Glomerular endothelial cell (primary cell): ENCODE data around the gene C11orf21. TPM values are rescaled to one million over a fixed set of nuclear protein-coding genes. Genes with fewer than 3 reads are reported as not detected.

Experiments used
- DNase-seq: peaks from one replicate; pipeline ENCODE4 v3.0.0-alpha.2; 2011; ENCODE audit warnings: low read depth, low spot score; ENCODE audit errors: extremely low read depth
- total RNA-seq: library from RNA; depleted of rRNA; stranded (reverse); fragments of >200 nt; gene quantifications from 2 replicates; pipeline ENCODE4 v1.2.3, GENCODE V29; 2015

The C11orf21 gene
- total RNA-seq, 1 donor from 2014 or later = not detected

DNA sequence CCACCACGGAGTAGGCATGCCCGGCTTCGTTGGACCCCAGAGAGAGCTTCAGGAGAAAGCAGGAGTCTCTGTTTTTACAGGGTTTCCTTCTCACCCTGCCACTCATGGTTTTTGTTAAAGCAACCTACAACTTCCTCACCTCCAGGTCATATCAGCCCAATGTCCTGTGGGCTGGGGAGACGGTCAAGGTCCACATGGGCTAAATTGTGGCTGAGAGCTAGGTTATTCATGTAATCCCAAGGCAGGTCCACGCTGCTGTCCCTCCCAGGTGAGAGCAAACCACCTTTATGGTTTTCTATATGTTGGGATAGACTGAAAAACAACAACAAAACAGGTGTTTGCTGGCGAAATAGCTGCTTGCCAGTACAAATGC lies 19.6 kb upstream of the C11orf21 start:
- DNase-seq = no peak

DNA sequence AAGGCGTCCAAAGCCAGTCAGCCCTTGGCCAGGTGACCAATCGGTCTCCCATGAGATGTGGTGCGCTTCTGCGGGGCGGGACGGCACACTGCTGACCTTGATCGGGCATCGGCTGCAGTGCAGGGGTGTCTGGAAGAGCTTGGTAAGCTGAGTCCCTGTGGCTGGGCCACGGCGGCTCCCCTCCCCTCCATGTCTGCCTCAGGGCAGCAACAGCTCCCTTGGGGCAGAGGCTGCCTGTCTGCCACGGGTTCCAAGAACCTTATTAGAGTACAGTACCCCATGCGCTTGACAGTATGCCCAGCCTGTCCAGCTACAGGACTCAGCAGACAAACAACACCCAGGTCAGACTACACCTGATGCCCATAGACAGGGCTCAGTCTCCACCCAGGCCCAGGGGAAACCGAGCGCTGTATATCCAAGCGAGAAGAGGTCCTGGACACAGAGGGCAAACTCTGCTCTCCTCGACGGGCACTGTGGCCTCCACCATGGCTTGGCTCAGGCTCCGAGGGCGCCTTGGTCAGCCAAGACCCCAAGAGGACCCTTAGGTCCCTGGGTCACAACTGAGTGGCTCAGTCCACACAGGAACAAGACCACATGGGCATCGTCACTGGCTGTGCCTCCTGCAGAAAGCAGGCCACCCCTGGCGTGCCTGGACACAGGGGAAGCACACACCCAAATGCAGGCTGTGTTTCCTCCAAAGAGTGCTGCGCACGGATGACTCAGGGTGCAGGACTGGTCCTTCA lies 19.0 kb upstream of the C11orf21 start:
- DNase-seq = no peak

DNA sequence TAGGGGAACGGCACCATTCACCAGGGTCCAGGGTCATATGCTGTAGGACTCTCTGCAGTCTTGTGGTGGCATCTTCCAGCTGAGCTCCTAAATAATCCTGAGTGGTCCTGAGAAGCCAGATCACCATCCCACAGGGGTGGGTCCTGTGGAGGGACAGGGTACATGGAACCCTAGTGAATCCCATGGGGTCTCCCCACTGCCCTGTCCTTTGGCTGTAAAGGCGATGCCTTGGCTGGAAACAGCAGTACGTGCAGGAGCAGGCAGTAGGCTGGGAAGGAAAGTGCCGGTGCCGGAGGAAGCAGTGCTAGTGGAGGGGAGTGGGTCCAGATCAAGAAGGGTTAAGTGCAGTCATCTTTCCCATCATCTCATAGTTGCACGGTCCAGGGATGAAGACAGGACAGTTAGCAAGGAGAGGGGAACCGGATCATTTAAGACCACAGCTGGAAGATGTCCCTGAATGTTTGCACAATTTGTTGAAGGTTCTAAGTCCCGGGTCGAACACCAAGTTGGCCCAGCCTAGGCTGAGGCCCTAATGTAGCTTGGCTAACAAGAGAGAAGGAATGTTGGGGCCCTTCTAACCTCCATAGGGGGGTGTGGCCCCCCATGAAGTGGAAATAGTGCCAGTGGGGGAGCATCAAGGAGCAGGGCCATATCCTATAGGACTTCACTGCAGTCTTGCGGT lies 18.2 kb upstream of the C11orf21 start:
- DNase-seq = no peak

DNA sequence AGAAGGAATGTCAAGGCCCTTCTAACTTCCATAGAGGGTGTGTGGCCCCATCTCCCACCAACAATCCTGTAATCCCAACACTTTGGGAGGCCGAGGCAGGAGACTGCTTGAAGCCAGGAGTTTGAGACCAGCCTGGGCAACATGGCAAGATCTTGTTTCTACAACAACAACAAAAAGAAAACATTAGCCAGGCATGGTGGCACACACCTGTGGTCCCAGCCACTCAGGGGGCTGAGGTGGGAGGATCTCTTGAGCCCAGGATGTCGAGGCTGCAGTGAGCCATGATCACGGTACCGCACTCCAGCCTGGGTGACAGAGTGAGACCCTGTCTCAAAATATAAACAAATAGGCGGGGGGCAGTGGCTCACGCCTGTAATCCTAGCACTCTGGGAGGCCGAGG lies 17.0 kb upstream of the C11orf21 start:
- DNase-seq = no peak

DNA sequence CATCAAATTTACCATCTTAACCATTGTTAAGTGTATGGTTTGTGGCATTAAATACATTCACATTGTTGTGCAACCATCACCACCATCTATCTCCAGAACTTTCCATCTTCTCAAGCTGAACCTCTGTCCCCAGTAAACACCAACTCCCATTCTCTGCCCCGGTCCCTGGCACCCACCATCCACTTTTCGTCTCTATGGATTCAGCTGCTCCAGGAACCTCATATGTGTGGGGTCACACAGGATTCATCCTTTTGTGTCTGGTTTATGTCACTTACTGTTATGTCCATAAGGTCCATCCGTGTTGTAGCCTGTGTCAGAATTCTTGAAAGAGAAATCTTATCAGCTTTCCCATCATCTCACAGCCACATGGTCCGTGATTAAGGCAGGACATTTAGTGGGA lies 16.4 kb upstream of the C11orf21 start:
- no peak for DNase-seq

DNA sequence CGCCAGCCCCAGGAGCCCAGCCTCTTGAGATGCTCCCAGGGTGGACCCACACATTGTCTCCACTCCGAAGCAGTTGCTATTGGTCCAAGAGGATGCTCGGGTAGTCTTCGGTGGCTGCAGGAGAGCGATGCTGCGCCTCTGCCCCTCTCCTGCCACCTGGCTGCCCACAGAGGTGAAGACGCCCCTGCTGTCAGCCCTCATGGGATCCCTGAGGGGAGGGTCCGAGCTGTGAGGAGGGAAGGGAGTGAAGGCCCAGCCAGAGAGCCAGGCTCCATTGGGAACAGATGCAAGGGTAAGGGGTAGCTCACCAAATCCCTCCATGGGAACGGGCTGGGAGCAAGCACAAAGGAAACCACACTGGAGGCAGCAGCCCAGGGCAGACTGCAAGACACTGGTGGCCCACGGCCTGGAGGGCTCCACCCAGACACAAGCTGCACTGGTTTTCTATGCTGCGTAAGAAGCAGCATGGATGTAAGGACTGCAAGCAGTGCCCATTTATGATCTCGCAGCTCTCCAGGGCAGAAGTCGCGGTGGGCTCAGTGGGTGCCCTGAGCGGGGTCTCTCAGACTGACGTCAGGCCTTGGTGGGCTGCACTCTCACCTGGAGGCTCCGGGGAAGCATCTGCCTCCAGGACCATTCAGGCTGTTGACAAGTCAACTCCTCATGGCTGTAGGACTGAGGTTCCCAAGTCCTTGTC lies 15.8 kb upstream of the C11orf21 start:
- no peak for DNase-seq

DNA sequence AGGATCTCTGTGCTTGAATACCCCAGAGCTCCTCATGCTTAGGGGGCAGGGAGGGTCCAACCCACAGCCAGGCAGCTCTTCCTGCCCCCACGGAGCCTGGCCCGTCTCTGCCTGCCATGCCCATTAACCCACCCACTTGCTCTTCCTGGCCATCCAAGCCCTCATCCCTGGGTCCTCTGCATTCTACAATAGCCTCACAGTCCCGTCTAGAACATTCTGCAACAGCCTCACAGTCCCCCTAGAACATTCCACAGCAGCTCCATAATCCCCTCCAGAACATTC lies 15.2 kb upstream of the C11orf21 start:
- no peak for DNase-seq

DNA sequence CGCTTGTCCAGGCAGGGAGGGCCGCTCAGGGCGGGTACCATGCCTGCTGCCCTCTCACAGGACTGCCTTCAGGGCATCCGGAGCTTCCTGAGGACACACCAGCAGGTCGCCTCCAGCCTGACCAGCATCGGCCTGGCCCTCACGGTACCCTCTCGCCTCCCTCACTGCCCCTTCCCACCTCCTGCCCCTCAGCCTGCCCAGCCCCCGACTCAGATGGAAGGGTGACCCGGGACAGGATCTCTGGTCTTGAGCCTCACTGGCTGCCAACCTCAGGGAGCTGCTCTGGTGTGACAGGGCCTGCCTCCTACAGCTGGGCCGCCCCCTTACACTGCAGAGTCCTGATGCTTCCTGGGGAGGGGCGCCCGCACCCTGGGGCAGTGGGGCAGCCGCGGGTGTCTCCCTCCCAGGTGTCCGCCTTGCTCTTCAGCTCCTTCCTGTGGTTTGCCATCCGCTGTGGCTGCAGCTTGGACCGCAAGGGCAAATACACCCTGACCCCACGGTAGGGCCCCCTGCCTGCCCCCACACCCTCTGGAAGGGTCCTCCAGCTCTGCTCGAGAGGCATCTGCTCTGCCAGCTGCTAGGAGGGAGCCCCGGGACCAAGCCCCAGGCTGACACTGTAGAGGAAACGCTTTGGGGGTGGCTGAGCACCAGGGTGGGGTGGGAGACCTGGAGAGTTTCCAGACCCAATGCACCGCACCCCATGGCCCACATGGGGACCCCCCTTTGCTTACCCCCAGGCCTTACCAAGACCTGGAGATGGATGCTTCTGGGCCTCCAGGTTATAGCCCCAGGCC lies 14.6 kb upstream of the C11orf21 start:
- no peak for DNase-seq

DNA sequence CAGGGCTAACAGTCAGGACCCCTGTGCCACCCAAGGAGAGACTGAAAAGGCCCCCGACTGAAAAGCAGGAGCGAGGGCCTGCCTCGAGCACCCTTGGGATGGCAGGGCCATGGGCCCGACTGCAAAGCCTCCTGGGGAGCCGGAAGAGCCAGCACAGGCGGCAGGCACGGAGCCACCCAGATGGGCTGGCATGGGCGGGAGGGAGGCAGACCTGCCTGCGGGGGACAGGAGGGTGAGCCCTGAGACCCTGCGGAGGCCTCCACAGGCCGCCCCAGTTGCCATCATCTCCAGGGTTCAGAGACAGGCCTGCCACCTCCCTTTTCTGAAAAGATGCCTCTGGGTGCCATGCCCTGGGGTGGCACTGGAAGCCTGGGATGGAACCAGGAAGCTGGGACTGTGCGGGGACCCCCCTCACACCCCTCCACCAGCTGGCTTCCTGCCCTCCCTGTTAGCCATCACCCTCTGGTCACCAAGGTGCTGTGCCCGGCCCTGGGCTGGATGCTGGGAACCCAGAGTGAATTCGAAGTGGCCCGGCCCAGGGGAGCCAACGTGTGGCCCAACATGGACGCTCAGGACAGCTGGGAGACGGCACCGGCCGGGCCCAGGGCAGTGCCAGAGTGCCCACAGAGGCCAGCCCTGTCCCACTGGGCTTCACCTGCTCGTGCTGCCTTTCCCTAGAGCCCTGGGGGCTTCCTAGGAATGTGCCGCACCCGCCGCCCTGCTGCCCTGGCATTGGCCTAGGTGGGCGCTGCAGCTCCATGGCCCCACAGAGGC lies 13.9 kb upstream of the C11orf21 start:
- no peak for DNase-seq

DNA sequence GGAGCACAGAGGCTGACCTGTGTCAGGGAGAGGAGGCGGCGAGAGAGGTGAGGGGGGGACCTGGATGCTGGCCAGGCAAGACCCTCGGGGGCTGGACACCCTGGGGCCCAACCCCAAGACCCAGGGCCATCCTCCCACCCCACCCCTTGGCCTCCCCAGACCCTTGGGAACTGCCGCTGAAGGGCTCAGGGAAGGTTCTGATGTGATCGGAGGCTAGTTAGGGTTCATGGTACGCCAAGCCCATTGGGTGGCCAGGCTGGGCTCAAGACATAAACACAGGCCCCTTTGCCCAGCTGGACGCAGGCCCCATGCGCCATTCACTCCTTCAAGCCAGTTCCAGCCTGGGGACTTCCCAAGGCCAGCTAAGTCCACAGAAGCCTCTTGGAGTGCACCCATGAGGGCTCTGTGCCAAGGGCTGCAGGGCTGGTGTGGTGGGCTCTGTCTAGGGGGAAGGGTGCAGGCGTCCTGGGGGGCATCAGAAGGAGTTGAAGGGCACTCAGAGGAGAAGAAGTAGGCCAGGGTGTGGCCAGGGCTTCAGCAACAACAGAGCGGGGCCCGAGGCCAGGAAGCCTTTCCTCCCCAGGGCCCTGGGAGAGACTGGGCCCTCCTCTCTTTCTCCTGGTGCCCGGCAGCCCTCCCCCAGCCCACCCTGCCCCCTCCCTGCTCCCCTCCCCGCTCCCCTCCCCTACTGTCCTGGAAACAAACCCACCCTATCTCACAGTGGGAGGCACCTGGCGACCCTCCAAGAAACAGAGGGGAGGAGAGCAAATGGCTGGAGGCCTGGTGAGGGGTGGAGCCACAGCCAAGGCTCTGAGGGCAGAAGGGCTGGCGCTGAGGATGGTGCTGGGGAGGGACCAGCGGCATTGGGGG lies 13.0 kb upstream of the C11orf21 start:
- DNase-seq = no peak

DNA sequence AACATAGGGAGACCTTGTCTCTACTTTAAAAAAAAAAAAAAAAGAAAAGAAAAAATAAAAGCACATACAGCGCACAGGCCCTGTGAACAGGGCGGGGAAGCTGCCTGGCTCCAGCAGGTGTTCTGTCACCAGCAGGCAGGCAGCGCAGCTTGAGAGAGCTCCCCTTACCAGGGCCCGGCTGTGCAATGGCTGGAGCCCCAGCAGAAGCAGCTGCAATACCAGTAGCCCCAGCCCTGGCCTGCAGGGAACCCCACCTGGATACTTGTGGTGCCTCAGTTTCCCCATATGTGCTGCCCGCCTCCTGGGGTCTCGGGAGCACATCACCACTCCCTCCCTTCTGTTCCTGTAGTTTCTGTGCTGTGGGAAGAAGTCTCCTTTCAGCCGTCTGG lies 12.4 kb upstream of the C11orf21 start:
- DNase-seq = no peak

DNA sequence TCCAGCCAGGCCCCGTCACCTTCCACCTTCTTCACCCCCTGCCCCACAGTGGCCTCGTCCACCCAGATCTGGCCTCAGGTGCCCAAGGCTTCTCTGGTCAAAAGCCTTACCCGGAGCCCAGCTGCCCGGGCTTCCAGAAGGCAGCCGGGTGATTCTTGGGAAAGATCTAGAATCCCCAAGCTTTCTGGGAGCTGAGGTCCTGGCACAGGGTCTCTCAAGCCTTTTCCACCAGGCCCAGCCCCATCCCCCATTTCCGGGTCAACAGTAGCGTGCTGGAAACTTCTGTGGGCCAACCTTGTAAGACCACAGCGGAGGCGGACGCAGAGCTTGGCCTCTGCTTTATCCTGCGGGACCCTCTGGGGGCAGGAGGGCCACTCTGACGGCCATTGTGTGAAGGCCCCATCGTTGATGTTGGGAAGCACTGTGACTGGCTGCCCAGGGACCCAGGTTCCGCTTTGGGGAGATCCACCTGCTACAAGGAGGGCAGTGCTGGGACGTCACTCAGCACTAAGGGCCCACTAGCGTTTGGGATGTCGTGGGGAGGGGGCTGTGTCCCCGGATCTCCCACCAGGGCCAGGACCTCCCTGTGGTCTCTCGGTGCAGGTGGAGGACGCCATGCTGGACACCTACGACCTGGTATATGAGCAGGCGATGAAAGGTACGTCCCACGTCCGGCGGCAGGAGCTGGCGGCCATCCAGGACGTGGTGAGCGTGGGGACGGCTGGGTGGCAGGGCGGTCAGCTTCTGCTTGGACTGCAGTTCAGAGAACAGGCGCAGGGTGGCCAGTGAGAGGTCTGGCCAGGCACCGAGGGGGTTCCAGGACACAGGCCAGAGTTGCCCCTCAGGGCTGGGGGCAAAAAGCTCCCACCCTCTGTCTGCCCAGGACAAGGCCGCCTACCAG lies 11.6 kb upstream of the C11orf21 start:
- DNase-seq = no peak

DNA sequence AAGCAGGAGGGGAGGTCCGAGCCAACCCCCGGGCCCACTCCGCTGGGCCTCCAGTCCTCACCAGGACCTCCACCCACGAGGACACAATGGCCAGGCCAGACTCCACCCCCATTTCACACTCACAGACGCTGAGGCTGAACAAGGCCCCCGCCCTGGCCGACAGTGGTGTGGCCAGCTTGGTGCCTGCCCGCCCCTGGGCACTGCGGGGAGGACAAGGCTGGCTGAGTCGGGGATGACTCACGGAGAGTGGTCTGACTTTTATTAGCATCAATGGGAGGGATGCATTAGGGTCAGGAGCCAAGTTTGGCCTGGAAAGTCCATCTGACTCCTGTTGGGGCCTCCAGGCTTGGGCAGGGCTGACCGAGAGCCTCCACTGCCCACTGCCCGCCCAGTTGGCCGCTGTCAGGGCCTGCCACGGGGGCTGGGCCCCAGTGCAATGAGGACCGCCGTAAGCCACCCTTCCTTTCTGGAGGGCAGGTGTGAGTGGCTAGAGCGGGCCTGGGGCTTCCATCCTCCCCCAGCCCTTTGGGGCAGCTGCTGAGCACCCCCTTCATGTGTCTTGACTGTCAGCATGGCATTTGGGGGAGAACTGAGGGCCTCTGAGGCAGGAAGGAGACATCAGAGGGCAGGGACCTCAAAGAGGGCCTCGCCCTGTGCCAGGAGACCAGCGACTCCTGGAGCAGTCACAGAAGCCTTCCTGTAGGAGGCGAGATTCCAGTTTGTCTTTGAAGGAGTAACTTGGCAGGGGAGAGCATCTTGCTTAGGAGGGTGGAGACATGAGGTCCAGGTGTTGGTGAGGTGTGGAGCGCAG lies 10.7 kb upstream of the C11orf21 start:
- DNase-seq = no peak

DNA sequence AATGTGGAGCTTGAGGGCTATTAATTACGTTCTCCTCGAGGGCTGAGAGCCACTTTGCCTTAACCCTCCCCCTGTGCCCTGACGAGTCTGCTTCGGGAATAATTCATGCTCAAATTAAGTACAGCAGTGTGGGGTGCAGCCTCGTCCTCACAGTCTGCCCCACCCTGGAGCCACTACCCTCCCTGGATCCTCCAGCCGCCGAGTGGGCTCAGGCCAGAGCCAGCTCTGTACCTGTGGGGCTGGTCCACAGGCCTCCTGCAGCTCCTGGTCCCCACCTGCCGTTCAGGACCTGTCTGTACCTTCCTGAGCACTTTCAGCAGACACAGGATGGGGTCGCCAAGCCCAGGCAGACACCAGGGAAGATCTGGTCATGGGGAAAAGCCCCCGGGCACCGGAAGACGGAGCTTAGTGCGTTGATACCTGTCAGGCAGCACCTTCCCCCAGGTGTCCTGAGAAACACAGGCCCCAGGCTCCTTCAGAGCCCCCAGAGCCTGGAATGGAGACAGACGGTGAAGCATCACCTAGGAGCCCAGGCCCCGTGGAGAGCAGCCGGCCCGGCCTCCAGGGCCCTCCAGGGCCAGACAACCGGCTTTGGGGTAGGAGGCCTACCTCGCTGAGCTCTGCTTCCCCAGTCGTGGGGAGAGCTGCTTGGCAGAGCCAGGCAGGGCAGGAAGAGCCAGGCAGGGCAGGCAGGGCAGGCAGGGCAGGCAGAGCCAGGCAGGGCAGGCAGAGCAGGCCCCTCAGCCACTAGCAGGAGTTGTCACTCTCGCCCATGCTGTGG lies 9.8 kb upstream of the C11orf21 start:
- DNase-seq = no peak

DNA sequence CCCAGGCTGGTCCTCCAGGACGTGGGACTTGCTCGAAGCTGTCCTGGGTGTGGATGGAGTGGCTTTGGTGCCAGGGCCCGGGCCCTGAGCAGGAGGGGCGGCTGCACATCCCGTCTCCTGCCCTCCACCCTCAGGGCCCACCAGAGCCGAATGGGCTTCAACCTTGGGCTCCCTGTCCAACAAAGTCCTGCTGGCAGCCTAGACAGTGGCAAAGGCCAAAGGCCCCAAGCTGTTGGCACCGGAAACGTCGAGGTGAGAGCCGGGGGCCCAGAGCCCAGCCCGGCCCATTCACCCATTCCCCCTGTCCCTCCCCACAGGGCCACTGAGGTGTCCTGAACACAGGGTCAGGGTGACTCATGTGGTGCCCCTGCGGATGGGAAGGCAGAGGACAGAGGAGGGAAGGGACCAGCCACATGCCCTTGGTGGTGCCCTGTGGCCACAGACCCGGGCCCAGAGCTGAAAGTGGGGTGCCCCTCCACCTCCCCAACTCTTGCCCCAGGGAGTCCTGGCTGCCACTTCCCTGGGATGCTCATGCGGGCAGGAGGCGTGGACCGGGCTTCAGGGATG lies 9.2 kb upstream of the C11orf21 start:
- no peak for DNase-seq

DNA sequence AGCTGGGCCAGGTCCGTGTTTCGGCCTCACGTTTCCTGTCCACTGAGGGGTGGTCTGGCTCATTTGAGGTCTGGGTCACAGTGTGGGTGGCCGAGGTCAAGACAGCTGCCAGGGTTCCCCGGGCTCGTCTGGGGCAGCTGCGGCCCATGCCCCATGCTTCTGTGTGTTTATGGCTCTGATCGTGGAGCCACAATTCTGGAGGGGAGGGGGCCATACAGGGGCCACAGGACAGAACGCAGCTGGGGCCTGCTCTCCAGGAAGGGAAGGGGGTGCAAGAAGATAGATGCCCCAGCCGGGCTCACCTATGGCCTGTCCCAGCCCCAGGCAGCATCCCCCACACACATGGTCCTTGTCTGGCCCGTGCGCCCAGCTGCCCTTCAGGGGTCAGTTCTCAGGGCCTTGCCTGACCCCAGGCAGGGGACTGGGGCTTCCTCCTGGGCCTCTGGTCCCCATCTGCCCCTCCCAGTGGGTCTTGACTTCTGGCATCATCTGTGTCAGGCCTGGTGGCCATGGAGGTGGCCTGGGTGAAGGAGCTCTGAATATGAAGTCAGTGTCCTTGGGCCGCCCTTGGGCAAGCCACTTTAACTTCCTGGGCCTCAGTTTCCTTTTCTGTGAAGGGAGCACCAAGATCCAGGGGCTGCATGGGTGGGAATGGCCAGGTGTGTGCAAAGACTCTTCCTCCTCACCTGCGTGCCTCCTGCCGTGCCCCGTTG lies 8.5 kb upstream of the C11orf21 start:
- DNase-seq = no peak
